GM10847 (cell line): Measurements from ENCODE around the gene BCKDK.

ENCODE experiments used
- POLR2A ChIP-seq: IDR thresholded peaks from 2 replicates; pipeline ENCODE4 v1.6.1; 2011; ENCODE audit not compliant: insufficient read length; ENCODE audit errors: extremely low read depth

BCKDK gene

GRCh38 chr16:31108035-31108793, at the start of gene BCKDK:
BCKDK (plus strand) TSS chr16:31108386; CDS start chr16:31109224, 838 bp downstream.
- peak; percentile 51 for TF ChIP-seq POLR2A

GRCh38 chr16:31061126-31061812, 46.9 kb upstream of the BCKDK start:
- no peak for TF ChIP-seq POLR2A

DNA sequence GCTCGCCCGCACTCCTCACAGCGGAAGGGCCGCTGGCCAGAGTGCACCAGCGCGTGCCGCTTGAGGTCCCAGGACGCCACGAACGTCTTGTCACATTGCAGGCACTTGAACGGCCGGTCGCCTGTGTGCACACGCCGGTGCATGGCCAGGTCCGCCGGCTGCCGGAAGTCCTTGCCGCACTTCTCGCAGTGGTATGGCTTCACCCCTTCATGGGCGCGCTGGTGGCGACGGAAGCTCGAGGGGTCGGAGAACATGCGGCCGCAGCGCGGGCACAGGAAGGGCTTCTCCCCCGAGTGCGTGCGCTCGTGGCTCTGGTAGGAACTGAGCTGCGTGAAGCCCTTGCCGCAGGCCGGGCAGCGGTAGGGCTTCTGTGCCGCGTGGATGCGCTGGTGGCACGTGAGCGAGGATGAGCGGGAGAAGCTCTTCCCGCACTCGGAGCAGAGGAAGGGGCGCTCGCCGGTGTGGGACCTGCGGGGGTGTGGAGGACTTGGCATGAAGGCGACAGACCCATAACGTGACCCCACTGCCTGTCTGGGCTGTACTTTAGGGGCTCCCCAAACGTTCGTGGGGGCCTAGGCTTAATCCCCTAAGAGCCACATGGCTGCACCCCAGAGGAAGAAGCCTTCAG, 46.3 kb upstream of the BCKDK start:
- TF ChIP-seq POLR2A = no peak

GRCh38 chr16:31063495-31063842, 44.7 kb upstream of the BCKDK start:
- TF ChIP-seq POLR2A = no peak

GRCh38 chr16:31063843-31064611, 44.2 kb upstream of the BCKDK start:
- TF ChIP-seq POLR2A = no peak

- no peak for TF ChIP-seq POLR2A
These were observed 43.2 kb upstream of the BCKDK start for GRCh38 chr16:31064882-31065461.

DNA sequence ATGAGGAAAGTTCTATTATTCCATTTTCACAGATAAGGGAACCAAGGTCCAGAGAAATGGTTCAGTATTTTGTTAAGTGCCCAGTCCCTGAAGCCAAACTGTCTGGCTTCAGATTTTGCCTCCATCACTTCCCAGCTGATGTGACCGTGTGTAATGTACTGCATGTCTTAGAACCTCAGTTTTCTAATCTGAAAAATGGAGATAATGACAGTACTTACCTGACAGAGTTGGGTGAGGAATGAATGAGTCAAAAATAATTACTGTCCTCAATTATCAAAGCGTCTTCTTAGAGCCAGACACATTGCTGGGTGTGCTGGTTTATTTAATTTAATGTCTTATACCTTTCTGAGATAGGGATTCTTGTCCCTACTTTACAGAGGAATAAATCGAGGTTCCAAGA, 40.8 kb upstream of the BCKDK start:
- TF ChIP-seq POLR2A = no peak

- no peak for TF ChIP-seq POLR2A
These were observed 36.3 kb upstream of the BCKDK start for GRCh38 chr16:31071861-31072260.

GRCh38 chr16:31072540-31073141, 35.5 kb upstream of the BCKDK start:
- no peak for TF ChIP-seq POLR2A

GRCh38 chr16:31073142-31073969, 34.8 kb upstream of the BCKDK start:
- TF ChIP-seq POLR2A = no peak

DNA sequence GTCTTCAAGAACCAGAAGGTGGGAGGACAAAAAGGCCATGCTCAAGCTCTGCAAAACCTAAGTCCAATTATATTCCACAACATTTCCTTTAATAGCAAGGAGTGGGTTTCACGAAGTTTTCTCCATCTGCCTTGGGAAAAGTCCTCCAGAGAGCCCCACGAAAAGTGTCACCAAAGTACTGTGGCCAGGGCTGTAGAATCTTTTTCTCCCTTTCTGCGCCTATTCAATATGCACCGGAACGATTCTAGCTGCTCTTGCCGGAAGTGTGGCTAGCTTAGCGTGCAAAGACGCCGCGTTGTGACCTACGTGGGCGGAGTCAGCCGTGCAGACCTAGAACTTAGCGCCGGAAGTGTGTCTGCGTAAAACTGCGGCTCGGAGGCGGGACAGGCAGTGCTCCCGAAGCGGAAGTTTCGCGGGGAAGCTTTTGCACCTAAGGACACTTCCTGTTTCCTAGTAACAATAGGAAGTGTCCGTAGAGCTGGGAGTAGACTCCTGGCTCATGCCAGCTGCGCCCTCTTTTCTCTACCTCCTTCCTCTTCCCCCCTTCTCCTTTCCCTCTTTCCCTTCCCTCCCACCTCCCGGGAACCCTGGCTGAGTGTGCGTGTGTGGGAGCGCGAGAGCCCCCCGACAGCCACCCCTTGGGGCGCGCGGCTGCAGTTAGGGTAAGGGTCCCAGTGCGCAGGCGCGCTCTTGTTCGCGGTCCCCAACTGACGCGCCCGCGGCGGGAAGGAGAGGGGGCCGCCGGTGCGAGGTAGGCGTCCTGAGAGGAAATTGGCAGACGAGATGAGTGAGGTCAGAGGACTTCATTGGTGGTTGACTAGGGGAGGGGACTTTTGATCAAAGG, 34.0 kb upstream of the BCKDK start, which contains the start of the genes ZNF646 and ZNF668:
Gene ZNF646, plus strand, starts transcription at position 453 of the 844 bp plus-strand sequence. CDS start 1,903 bp downstream, outside the sequence.
Gene ZNF668, minus strand, starts transcription at position 271 of the 844 bp plus-strand sequence. CDS start 9,781 bp downstream, outside the sequence.
- peak; percentile 50 for TF ChIP-seq POLR2A

- TF ChIP-seq POLR2A = no peak
These were observed 33.4 kb upstream of the BCKDK start for GRCh38 chr16:31074814-31075183.

GRCh38 chr16:31076319-31076718, 31.9 kb upstream of the BCKDK start:
- no peak for TF ChIP-seq POLR2A
